Neural cell (in vitro differentiated cells): ENCODE results near the gene ANKS1B.

Experiments used
- CTCF ChIP-seq: fragments of 450-650 bp; IDR thresholded peaks from 2 replicates; pipeline ENCODE4 v1.5.1; 2014; ENCODE audit warnings: antibody characterized with exemption, mild to moderate bottlenecking, moderate library complexity; ENCODE audit not compliant: poor library complexity, severe bottlenecking
- EP300 ChIP-seq: fragments of 450-650 bp; conservative IDR thresholded peaks from 2 replicates; pipeline ENCODE4 v1.6.1; 2014; ENCODE audit warnings: antibody characterized with exemption, mild to moderate bottlenecking, moderate library complexity; ENCODE audit not compliant: poor library complexity, severe bottlenecking
- TAF1 ChIP-seq: IDR thresholded peaks from 2 replicates; pipeline ENCODE4 v1.6.1; 2012; ENCODE audit warnings: low read depth

- TF ChIP-seq TAF1 (no peak), CTCF (no peak), EP300 (no peak)
These were observed 727.1 kb downstream of the ANKS1B start for GRCh38 chr12:99257672-99258071.
